Activated CD4-positive, alpha-beta T cell treated with anti-CD3 and anti-CD28 coated beads, Interleukin-2, amount 10 ng/mL, durations not matched to agents 7 days and 5 days (primary cell): ENCODE results near the gene NT5DC3. TPM values are rescaled to one million over a fixed set of nuclear protein-coding genes. Genes with fewer than 3 reads are reported as not detected.

Source experiments
- CTCF ChIA-PET: fragments of 350-600 bp; sonication (Branson Sonifier 250); formaldehyde crosslinking; loops from one replicate; lab custom pipeline; 2021; ENCODE audit warnings: antibody characterized with exemption; lab: Charles Lee
- POLR2A ChIA-PET: fragments of 350-600 bp; sonication (Branson Sonifier 250); formaldehyde crosslinking; loops from one replicate; lab custom pipeline; 2021; ENCODE audit warnings: antibody characterized with exemption; lab: Charles Lee
- DNase-seq: peaks from one replicate; pipeline ENCODE4 v3.0.0-alpha.2; 2020
- H3K27ac Mint-ChIP-seq: one replicate; pipeline ENCODE4 v1.8.0; 2021; ENCODE audit warnings: mild to moderate bottlenecking, moderate library complexity, mixed read lengths
- H3K27me3 Mint-ChIP-seq: one replicate; pipeline ENCODE4 v1.8.0; 2021; ENCODE audit warnings: mixed read lengths
- H3K36me3 Mint-ChIP-seq: one replicate; pipeline ENCODE4 v1.8.0; 2021; ENCODE audit warnings: low read depth, mixed read lengths
- H3K4me1 Mint-ChIP-seq: one replicate; pipeline ENCODE4 v1.8.0; 2021; ENCODE audit warnings: mixed read lengths
- H3K4me3 Mint-ChIP-seq: one replicate; pipeline ENCODE4 v1.8.0; 2021; ENCODE audit warnings: mild to moderate bottlenecking, moderate library complexity, mixed read lengths
- H3K9me3 Mint-ChIP-seq: one replicate; pipeline ENCODE4 v1.8.0; 2021; ENCODE audit warnings: mixed read lengths
- total RNA-seq, 2 experiments: library from RNA; stranded (reverse); gene quantifications; one replicate each; pipeline ENCODE4 v1.2.3, GENCODE V29; 2021

Gene NT5DC3
- total RNA-seq, 2 experiments from 2014 or later: 3.5 to 4.3 TPM

DNA sequence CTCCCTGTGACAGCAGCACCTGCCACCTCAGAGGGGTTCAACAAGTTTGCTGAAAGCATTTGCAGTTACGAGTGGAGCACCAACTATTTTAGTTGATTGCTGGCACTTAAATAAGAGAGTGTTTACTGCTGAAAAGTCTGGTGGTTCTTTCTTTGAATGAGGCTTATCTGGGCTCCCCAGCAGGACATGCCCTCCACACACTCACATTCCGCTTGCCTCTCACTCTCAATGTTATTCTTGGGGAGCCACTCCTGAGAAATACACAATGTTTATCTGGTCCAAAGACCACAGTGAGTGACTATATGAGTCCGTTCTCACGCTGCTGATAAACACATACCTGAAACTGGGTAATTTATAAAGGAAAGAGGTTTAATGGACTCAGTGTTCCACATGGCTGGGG is 31.9 kb downstream of the NT5DC3 start:
- ChIA-PET POLR2A (no interaction called here), CTCF (no interaction called here)
- Mint-ChIP-seq H3K4me3 (no peak overlapping the region), H3K27me3 (no peaks in the 10 kb centered on the region), H3K4me1 (no peaks in the 10 kb centered on the region), H3K27ac (no peak overlapping the region), H3K9me3 (no peaks in the 10 kb centered on the region), H3K36me3 (peaks cover 2% of the 10 kb centered on the region)
- DNase-seq: no peak

GRCh38 chr12:103808239-103808880 is 32.7 kb downstream of the NT5DC3 start:
- CTCF ChIA-PET: no interaction called here
- POLR2A ChIA-PET: interaction anchor here (0.6 kb wide), 1 partner anchor 318 kb away, joined by 4 read pairs; no protein-coding TSS in a partner anchor
- no peak overlapping the region for H3K4me3 Mint-ChIP-seq

DNA sequence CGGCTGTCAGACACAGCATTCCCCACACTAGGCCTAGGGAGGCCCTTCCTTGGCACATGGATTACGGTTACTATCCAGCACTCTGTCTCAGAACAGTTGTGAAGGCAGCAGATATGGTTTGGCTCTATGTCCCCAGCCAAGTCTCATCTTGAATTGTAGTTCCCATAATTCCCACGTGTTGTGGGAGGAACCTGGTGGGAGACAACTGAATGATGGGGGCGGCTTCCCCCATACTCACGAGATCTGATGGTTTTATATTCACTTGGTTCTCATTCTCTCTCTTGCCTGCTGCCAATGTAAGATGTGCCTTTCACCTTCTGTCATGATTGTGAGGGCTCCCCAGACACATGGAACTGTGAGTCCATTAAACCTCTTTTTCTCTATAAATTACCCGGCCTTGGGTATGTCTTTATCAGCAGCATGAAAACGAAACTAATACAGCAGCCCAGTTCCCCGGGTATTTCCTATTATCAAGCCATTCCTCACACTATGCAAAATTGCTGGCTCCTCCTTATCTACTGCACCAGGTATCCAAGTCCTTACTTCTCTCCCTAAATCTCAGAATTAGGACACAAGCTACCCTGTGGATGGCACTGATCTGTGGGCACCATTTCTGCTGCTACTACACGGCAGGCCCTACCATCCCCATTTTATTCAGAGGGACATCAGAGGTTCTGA is 33.3 kb downstream of the NT5DC3 start:
- Mint-ChIP-seq H3K27ac (no peak overlapping the region), H3K36me3 (peaks cover 2% of the 10 kb centered on the region), H3K9me3 (no peaks in the 10 kb centered on the region), H3K4me3 (no peak overlapping the region), H3K27me3 (no peaks in the 10 kb centered on the region), H3K4me1 (no peaks in the 10 kb centered on the region)
- CTCF ChIA-PET: no interaction called here
- POLR2A ChIA-PET: no interaction called here
- DNase-seq: no peak

More at GRCh38 chr12:103808239-103808880, 32.7 kb downstream of the NT5DC3 start:
- DNase-seq: no peak
- Mint-ChIP-seq H3K27me3 (no peaks in the 10 kb centered on the region), H3K9me3 (no peaks in the 10 kb centered on the region), H3K4me1 (no peaks in the 10 kb centered on the region), H3K36me3 (peaks cover 2% of the 10 kb centered on the region), H3K27ac (no peak overlapping the region)

DNA sequence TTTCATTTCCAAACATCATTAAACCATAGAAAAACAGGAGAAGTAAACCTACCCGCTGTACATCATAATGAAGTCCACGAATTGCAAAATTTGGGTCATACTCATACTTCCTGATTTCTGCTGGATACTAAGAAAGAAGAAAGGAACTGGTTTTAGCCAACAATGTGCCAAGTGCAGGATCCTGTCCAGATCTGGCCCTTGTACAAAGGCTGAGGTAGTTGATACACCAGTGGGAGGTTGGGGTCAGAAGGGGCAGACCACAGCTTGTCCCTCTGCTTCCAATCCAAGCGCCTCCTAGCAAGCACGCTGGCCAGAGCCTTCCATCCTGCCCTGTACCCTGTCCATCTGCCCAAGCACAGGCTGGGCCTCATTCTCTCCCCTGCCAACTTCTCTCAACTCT is 34.2 kb downstream of the NT5DC3 start:
- H3K4me3 Mint-ChIP-seq: no peak overlapping the region
- peaks cover 2% of the 10 kb centered on the region for H3K36me3 Mint-ChIP-seq
- CTCF ChIA-PET: interaction anchor here (0.6 kb wide), 1 partner anchor 921 kb away, joined by 3 read pairs; no protein-coding TSS in a partner anchor
- no peak overlapping the region for H3K27ac Mint-ChIP-seq
- no peaks in the 10 kb centered on the region for H3K27me3 Mint-ChIP-seq
- H3K9me3 Mint-ChIP-seq: no peaks in the 10 kb centered on the region
- DNase-seq: no peak
- POLR2A ChIA-PET: no interaction called here
- H3K4me1 Mint-ChIP-seq: no peaks in the 10 kb centered on the region

- DNase-seq: no peak
- ChIA-PET CTCF (interaction anchor here (0.7 to 1.3 kb wide), 2 partner anchors 11 to 13 kb away, joined by 3 to 5 read pairs; no protein-coding TSS in a partner anchor), POLR2A (no interaction called here)
- Mint-ChIP-seq H3K9me3 (no peaks in the 10 kb centered on the region), H3K36me3 (peaks cover 2% of the 10 kb centered on the region), H3K4me3 (no peak overlapping the region), H3K4me1 (no peaks in the 10 kb centered on the region), H3K27ac (no peak overlapping the region), H3K27me3 (no peaks in the 10 kb centered on the region)
These were observed 35.2 kb downstream of the NT5DC3 start for GRCh38 chr12:103805655-103806360.

- Mint-ChIP-seq H3K36me3 (peaks cover 3% of the 10 kb centered on the region), H3K27me3 (no peaks in the 10 kb centered on the region), H3K9me3 (no peaks in the 10 kb centered on the region), H3K4me1 (peaks cover 3% of the 10 kb centered on the region), H3K4me3 (no peak overlapping the region), H3K27ac (peak overlapping the region; percentile 11)
- DNase-seq: no peak
- POLR2A ChIA-PET: no interaction called here
- CTCF ChIA-PET: no interaction called here
These were observed 37.2 kb downstream of the NT5DC3 start for GRCh38 chr12:103803847-103804246.

- no peaks in the 10 kb centered on the region for H3K27me3 Mint-ChIP-seq
- peaks cover 3% of the 10 kb centered on the region for H3K4me1 Mint-ChIP-seq
- H3K36me3 Mint-ChIP-seq: peaks cover 3% of the 10 kb centered on the region
- POLR2A ChIA-PET: no interaction called here
- no peak for DNase-seq
- no peak overlapping the region for H3K27ac Mint-ChIP-seq
- no peaks in the 10 kb centered on the region for H3K9me3 Mint-ChIP-seq
- H3K4me3 Mint-ChIP-seq: no peak overlapping the region
- CTCF ChIA-PET: no interaction called here
These were observed 38.5 kb downstream of the NT5DC3 start for GRCh38 chr12:103802586-103802886.

GRCh38 chr12:103801709-103802585 is 39.1 kb downstream of the NT5DC3 start:
- H3K27ac Mint-ChIP-seq: no peak overlapping the region
- ChIA-PET CTCF (no interaction called here), POLR2A (no interaction called here)
- H3K27me3 Mint-ChIP-seq: no peaks in the 10 kb centered on the region
- H3K4me3 Mint-ChIP-seq: no peak overlapping the region
- H3K9me3 Mint-ChIP-seq: no peaks in the 10 kb centered on the region
- DNase-seq: no peak
- H3K36me3 Mint-ChIP-seq: peaks cover 3% of the 10 kb centered on the region
- H3K4me1 Mint-ChIP-seq: peaks cover 3% of the 10 kb centered on the region

DNA sequence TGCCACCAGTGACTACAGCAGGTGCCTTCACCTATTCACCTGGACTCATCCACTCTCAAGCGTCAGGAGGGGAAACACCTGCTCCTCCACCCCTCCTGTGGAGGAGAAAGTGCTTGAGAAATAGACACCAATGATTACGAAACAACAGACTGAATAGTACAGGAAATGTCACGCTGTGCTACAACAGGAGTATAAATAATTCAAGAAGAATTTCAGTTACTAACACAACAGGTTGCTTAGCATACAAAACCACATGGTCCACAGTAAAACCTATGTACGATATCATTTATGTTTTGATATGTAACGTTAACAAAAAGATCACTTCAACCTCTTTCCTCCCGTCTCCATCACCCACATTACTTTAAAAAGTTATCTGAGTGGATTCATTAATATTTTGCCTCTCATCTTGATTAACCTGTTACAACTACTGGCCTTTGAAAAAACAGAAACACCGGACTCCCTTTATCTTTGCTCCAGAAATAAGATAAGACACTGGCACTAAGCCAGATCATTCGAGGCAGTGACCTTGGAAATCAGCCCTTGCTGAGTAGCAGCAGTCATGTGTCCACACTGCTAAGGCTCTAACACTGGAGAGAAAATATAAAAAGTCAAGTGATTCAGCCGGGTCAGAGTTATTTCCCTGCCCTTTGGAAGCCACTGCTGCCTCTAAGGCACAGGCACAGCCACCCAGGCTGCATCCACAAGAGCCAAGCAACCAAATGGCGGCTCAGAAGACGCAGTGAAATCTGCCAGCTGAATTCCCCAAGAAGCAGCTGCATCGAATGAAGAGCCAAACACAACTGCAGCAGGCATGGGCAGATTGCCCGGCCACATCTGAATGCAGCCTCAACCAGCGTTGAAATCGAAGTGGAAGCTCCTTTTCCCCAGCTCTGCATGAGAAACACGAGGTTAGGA is 40.9 kb downstream of the NT5DC3 start:
- ChIA-PET CTCF (interaction anchor here (0.8 kb wide), 1 partner anchor 8 kb away, joined by 4 read pairs; no protein-coding TSS in a partner anchor), POLR2A (no interaction called here)
- peaks cover 3% of the 10 kb centered on the region for H3K36me3 Mint-ChIP-seq
- no peaks in the 10 kb centered on the region for H3K27me3 Mint-ChIP-seq
- DNase-seq: no peak
- no peaks in the 10 kb centered on the region for H3K9me3 Mint-ChIP-seq
- H3K27ac Mint-ChIP-seq: no peak overlapping the region
- H3K4me1 Mint-ChIP-seq: peaks cover 3% of the 10 kb centered on the region
- no peak overlapping the region for H3K4me3 Mint-ChIP-seq

DNA sequence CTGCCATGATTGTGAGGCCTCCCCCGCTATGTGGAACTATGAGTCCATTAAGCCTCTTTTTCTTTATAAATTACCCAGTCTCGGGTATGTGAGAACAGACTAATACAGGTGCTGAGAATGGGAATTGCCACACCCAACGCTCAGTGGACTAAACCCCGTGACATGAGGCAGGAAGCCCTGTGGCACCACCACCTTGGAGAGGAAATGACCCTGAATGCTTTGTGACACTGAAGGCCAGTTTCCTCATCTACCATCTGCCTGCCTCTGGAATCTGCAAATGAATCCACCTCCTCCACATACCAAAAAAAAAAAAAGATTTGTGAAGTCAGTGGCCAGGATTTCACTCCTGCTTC is 41.6 kb downstream of the NT5DC3 start:
- Mint-ChIP-seq H3K27me3 (no peaks in the 10 kb centered on the region), H3K4me3 (no peak overlapping the region), H3K36me3 (peaks cover 3% of the 10 kb centered on the region), H3K9me3 (no peaks in the 10 kb centered on the region), H3K27ac (no peak overlapping the region), H3K4me1 (peaks cover 6% of the 10 kb centered on the region)
- no peak for DNase-seq
- ChIA-PET POLR2A (no interaction called here), CTCF (no interaction called here)

GRCh38 chr12:103798586-103798985 is 42.4 kb downstream of the NT5DC3 start:
- H3K36me3 Mint-ChIP-seq: peaks cover 3% of the 10 kb centered on the region
- ChIA-PET CTCF (interaction anchor here (0.6 kb wide), 1 partner anchor 1709 kb away, joined by 4 read pairs; no protein-coding TSS in a partner anchor), POLR2A (no interaction called here)
- H3K4me1 Mint-ChIP-seq: peaks cover 8% of the 10 kb centered on the region
- H3K27me3 Mint-ChIP-seq: no peaks in the 10 kb centered on the region
- no peak overlapping the region for H3K4me3 Mint-ChIP-seq
- H3K27ac Mint-ChIP-seq: no peak overlapping the region
- DNase-seq: no peak
- no peaks in the 10 kb centered on the region for H3K9me3 Mint-ChIP-seq
